Measurements from ENCODE around the gene MAPK9.

Gene MAPK9

GRCh38 chr5:180238631-180239030 is 53.3 kb downstream of the MAPK9 start:
- H3K36me3 ChIP-seq (ENCODE audit: control insufficient read depth, insufficient read depth, low read length) = peaks cover 74% of the 10 kb centered on the region
- H3K9me3 ChIP-seq (ENCODE audit: control insufficient read depth, low read length) = peaks cover 6% of the 10 kb centered on the region
- H3K27me3 ChIP-seq (replicated peaks; ENCODE audit: control insufficient read depth, insufficient read depth, low read length, poor library complexity, severe bottlenecking) = no peaks in the 10 kb centered on the region
- no peak for DNase-seq
- no peak overlapping the region for H3K27ac ChIP-seq (ENCODE audit: insufficient read depth, low read length, poor library complexity, severe bottlenecking)
- no peak overlapping the region for H3K4me3 ChIP-seq (ENCODE audit: insufficient read depth, low read depth, low read length, poor library complexity, severe bottlenecking)
- H3K4me1 ChIP-seq (ENCODE audit: control insufficient read depth, insufficient read depth, low read length, poor library complexity, severe bottlenecking) = no peaks in the 10 kb centered on the region

DNA sequence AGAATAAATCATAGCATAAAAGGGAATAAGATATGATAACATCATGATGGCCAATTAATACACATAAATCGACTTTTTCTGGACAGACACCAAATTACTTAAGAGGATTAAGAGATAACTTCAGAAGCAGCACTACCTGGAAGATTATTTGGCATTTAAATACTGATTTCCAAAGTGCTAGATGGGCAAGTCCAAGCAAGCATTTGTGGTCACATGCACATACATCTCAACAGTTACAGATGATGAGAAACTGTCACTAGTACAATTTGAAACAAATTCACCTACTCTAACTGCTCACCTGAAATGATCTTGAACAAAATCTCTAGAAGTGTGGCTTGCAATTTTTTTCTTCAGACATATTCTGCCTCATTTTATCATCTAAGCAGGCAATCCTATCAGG is 56.0 kb downstream of the MAPK9 start:
- H3K36me3 ChIP-seq (ENCODE audit: control insufficient read depth, insufficient read depth, low read length) = peaks cover 54% of the 10 kb centered on the region

GRCh38 chr5:180235077-180235476 is 56.8 kb downstream of the MAPK9 start:
- H3K4me3 ChIP-seq (ENCODE audit: insufficient read depth, low read depth, low read length, poor library complexity, severe bottlenecking) = no peak overlapping the region
- no peak overlapping the region for H3K27ac ChIP-seq (ENCODE audit: insufficient read depth, low read length, poor library complexity, severe bottlenecking)
- H3K27me3 ChIP-seq (replicated peaks; ENCODE audit: control insufficient read depth, insufficient read depth, low read length, poor library complexity, severe bottlenecking) = no peaks in the 10 kb centered on the region
- H3K4me1 ChIP-seq (ENCODE audit: control insufficient read depth, insufficient read depth, low read length, poor library complexity, severe bottlenecking) = no peaks in the 10 kb centered on the region
- DNase-seq = no peak
- peaks cover 7% of the 10 kb centered on the region for H3K9me3 ChIP-seq (ENCODE audit: control insufficient read depth, low read length)
- H3K36me3 ChIP-seq (ENCODE audit: control insufficient read depth, insufficient read depth, low read length) = peaks cover 46% of the 10 kb centered on the region

More for the DNA sequence above, 56.0 kb downstream of the MAPK9 start:
- no peaks in the 10 kb centered on the region for H3K4me1 ChIP-seq (ENCODE audit: control insufficient read depth, insufficient read depth, low read length, poor library complexity, severe bottlenecking)
- H3K27me3 ChIP-seq (replicated peaks; ENCODE audit: control insufficient read depth, insufficient read depth, low read length, poor library complexity, severe bottlenecking) = no peaks in the 10 kb centered on the region
- no peak overlapping the region for H3K4me3 ChIP-seq (ENCODE audit: insufficient read depth, low read depth, low read length, poor library complexity, severe bottlenecking)
- H3K9me3 ChIP-seq (ENCODE audit: control insufficient read depth, low read length) = peaks cover 6% of the 10 kb centered on the region
- H3K27ac ChIP-seq (ENCODE audit: insufficient read depth, low read length, poor library complexity, severe bottlenecking) = no peak overlapping the region
- DNase-seq = no peak

GRCh38 chr5:180234271-180234670 is 57.6 kb downstream of the MAPK9 start:
- H3K36me3 ChIP-seq (ENCODE audit: control insufficient read depth, insufficient read depth, low read length) = peaks cover 39% of the 10 kb centered on the region
- no peaks in the 10 kb centered on the region for H3K4me1 ChIP-seq (ENCODE audit: control insufficient read depth, insufficient read depth, low read length, poor library complexity, severe bottlenecking)
- H3K4me3 ChIP-seq (ENCODE audit: insufficient read depth, low read depth, low read length, poor library complexity, severe bottlenecking) = no peak overlapping the region
- DNase-seq = no peak
- H3K27me3 ChIP-seq (replicated peaks; ENCODE audit: control insufficient read depth, insufficient read depth, low read length, poor library complexity, severe bottlenecking) = no peaks in the 10 kb centered on the region
- peaks cover 14% of the 10 kb centered on the region for H3K9me3 ChIP-seq (ENCODE audit: control insufficient read depth, low read length)
- H3K27ac ChIP-seq (ENCODE audit: insufficient read depth, low read length, poor library complexity, severe bottlenecking) = no peak overlapping the region

DNA sequence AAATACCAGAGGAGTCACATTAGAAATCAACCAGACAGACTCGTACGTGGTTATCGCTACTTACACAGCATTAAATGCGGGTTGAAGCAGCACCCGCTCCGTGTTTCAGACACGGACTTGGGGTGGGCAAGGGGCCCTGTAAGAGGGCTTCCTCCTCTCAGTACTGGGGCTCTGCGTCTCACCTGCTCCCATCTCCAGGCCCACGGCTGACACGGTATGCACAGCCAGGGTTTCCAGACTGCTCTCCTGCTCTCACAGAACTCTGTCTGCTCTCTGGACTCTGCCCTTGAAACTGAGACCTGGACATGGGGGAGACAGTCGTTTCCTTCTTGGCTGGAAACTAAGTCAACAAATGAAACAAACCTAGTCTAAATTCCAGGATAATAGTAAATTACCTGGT is 58.2 kb downstream of the MAPK9 start:
- H3K36me3 ChIP-seq (ENCODE audit: control insufficient read depth, insufficient read depth, low read length) = peaks cover 34% of the 10 kb centered on the region
- H3K9me3 ChIP-seq (ENCODE audit: control insufficient read depth, low read length) = peaks cover 14% of the 10 kb centered on the region

GRCh38 chr5:180230017-180230416 is 61.9 kb downstream of the MAPK9 start:
- no peak overlapping the region for H3K27ac ChIP-seq (ENCODE audit: insufficient read depth, low read length, poor library complexity, severe bottlenecking)
- no peaks in the 10 kb centered on the region for H3K27me3 ChIP-seq (replicated peaks; ENCODE audit: control insufficient read depth, insufficient read depth, low read length, poor library complexity, severe bottlenecking)
- H3K9me3 ChIP-seq (ENCODE audit: control insufficient read depth, low read length) = peaks cover 14% of the 10 kb centered on the region
- no peak overlapping the region for H3K4me3 ChIP-seq (ENCODE audit: insufficient read depth, low read depth, low read length, poor library complexity, severe bottlenecking)
- H3K4me1 ChIP-seq (ENCODE audit: control insufficient read depth, insufficient read depth, low read length, poor library complexity, severe bottlenecking) = no peaks in the 10 kb centered on the region
- no peak for DNase-seq
- peaks cover 14% of the 10 kb centered on the region for H3K36me3 ChIP-seq (ENCODE audit: control insufficient read depth, insufficient read depth, low read length)

More for the DNA sequence above, 58.2 kb downstream of the MAPK9 start:
- no peak overlapping the region for H3K4me3 ChIP-seq (ENCODE audit: insufficient read depth, low read depth, low read length, poor library complexity, severe bottlenecking)
- H3K4me1 ChIP-seq (ENCODE audit: control insufficient read depth, insufficient read depth, low read length, poor library complexity, severe bottlenecking) = no peaks in the 10 kb centered on the region
- no peaks in the 10 kb centered on the region for H3K27me3 ChIP-seq (replicated peaks; ENCODE audit: control insufficient read depth, insufficient read depth, low read length, poor library complexity, severe bottlenecking)
- no peak for DNase-seq
- no peak overlapping the region for H3K27ac ChIP-seq (ENCODE audit: insufficient read depth, low read length, poor library complexity, severe bottlenecking)

- Histone ChIP-seq H3K27me3 (replicated peaks; ENCODE audit: control insufficient read depth, insufficient read depth, low read length, poor library complexity, severe bottlenecking) (no peaks in the 10 kb centered on the region), H3K9me3 (ENCODE audit: control insufficient read depth, low read length) (peaks cover 15% of the 10 kb centered on the region), H3K4me1 (ENCODE audit: control insufficient read depth, insufficient read depth, low read length, poor library complexity, severe bottlenecking) (no peaks in the 10 kb centered on the region), H3K27ac (ENCODE audit: insufficient read depth, low read length, poor library complexity, severe bottlenecking) (no peak overlapping the region), H3K4me3 (ENCODE audit: insufficient read depth, low read depth, low read length, poor library complexity, severe bottlenecking) (no peak overlapping the region), H3K36me3 (ENCODE audit: control insufficient read depth, insufficient read depth, low read length) (no peaks in the 10 kb centered on the region)
- DNase-seq = no peak
These were observed 69.8 kb downstream of the MAPK9 start for GRCh38 chr5:180222056-180222455.

GRCh38 chr5:180217797-180218196 is 74.1 kb downstream of the MAPK9 start:
- no peak overlapping the region for H3K27ac ChIP-seq (ENCODE audit: insufficient read depth, low read length, poor library complexity, severe bottlenecking)
- no peak overlapping the region for H3K4me3 ChIP-seq (ENCODE audit: insufficient read depth, low read depth, low read length, poor library complexity, severe bottlenecking)
- H3K27me3 ChIP-seq (replicated peaks; ENCODE audit: control insufficient read depth, insufficient read depth, low read length, poor library complexity, severe bottlenecking) = no peaks in the 10 kb centered on the region
- H3K9me3 ChIP-seq (ENCODE audit: control insufficient read depth, low read length) = peaks cover 22% of the 10 kb centered on the region
- no peaks in the 10 kb centered on the region for H3K36me3 ChIP-seq (ENCODE audit: control insufficient read depth, insufficient read depth, low read length)
- H3K4me1 ChIP-seq (ENCODE audit: control insufficient read depth, insufficient read depth, low read length, poor library complexity, severe bottlenecking) = no peaks in the 10 kb centered on the region
- DNase-seq = no peak

DNA sequence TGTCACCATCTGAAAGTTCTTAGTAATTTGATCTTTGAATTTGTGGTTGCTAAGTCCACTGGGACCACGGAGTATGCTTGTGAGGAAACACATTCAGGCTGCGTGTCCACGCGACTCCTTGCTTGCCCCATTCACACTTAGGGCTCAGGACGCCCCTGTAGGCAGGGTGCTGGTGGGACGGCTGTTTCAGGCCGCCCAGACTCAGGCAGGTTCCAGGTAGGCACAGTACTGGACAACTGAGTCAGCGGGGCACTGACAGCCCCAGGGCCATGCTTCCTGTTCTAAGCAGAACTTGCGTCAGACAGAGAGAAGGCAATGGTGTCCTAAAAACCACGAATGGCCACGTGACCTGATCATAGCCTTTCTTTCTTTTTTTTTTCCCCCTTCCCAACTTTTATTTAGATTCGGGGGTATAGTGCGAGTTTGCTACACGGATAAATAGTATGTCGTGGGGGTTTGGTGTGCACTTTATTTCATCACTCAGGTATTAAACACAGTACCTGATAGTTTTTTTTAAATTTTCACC is 75.2 kb downstream of the MAPK9 start:
- Histone ChIP-seq H3K27ac (ENCODE audit: insufficient read depth, low read length, poor library complexity, severe bottlenecking) (no peak overlapping the region), H3K9me3 (ENCODE audit: control insufficient read depth, low read length) (peaks cover 22% of the 10 kb centered on the region), H3K4me3 (ENCODE audit: insufficient read depth, low read depth, low read length, poor library complexity, severe bottlenecking) (no peak overlapping the region), H3K4me1 (ENCODE audit: control insufficient read depth, insufficient read depth, low read length, poor library complexity, severe bottlenecking) (no peaks in the 10 kb centered on the region), H3K36me3 (ENCODE audit: control insufficient read depth, insufficient read depth, low read length) (no peaks in the 10 kb centered on the region), H3K27me3 (replicated peaks; ENCODE audit: control insufficient read depth, insufficient read depth, low read length, poor library complexity, severe bottlenecking) (no peaks in the 10 kb centered on the region)
- DNase-seq = no peak

DNA sequence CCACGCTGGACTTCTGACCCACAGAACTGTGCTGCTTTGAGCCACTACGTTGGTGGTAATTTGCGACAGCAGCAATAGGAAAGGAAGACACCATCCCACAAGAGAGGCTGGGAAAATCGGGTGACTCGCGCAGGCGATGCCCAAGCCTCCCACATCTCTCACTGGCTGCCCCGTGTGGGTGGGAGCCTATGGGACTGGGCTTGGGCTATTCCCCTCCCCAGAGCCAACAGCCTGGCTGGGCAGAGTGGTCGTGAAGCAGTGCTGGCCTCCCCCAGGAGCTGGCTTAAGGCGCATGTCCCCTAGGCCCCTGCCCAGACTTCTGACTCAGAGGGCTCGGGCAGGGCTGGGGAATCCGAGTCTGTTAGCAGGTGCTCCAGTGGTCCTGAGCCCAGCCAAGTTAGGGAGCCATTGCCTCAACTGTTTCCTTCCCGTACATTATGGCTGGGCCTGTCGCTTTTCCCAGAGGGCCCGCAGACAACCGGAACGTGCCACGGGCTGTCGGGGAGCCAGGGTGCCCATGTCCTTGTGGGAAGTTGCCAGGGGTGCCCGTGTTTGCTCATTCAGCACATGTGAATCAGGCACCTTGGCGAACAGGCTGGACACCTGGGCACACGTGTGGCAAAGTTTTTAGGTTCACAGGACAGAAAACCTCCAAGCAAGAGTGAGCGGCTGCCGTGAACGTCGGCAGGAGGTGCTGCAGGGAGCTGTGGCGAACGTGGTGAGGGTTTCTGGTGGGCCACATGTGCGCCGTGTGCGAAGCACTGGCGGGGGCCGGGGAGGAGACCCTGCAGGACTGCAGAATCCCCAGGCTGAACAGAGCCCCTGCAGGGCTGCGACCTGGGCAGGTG is 75.9 kb downstream of the MAPK9 start:
- DNase-seq = no peak
- Histone ChIP-seq H3K4me3 (ENCODE audit: insufficient read depth, low read depth, low read length, poor library complexity, severe bottlenecking) (no peak overlapping the region), H3K27me3 (replicated peaks; ENCODE audit: control insufficient read depth, insufficient read depth, low read length, poor library complexity, severe bottlenecking) (no peaks in the 10 kb centered on the region), H3K27ac (ENCODE audit: insufficient read depth, low read length, poor library complexity, severe bottlenecking) (no peak overlapping the region), H3K4me1 (ENCODE audit: control insufficient read depth, insufficient read depth, low read length, poor library complexity, severe bottlenecking) (no peaks in the 10 kb centered on the region), H3K36me3 (ENCODE audit: control insufficient read depth, insufficient read depth, low read length) (no peaks in the 10 kb centered on the region), H3K9me3 (ENCODE audit: control insufficient read depth, low read length) (peaks cover 20% of the 10 kb centered on the region)
